ENCODE measurements around the gene LGALS1. TPM values are rescaled to one million over a fixed set of nuclear protein-coding genes. Genes with fewer than 3 reads are reported as not detected.

The LGALS1 gene
- total and polyA plus RNA-seq, 7 experiments from 2014 or later, result 22.9 to 969 (median 30.5) TPM

DNA sequence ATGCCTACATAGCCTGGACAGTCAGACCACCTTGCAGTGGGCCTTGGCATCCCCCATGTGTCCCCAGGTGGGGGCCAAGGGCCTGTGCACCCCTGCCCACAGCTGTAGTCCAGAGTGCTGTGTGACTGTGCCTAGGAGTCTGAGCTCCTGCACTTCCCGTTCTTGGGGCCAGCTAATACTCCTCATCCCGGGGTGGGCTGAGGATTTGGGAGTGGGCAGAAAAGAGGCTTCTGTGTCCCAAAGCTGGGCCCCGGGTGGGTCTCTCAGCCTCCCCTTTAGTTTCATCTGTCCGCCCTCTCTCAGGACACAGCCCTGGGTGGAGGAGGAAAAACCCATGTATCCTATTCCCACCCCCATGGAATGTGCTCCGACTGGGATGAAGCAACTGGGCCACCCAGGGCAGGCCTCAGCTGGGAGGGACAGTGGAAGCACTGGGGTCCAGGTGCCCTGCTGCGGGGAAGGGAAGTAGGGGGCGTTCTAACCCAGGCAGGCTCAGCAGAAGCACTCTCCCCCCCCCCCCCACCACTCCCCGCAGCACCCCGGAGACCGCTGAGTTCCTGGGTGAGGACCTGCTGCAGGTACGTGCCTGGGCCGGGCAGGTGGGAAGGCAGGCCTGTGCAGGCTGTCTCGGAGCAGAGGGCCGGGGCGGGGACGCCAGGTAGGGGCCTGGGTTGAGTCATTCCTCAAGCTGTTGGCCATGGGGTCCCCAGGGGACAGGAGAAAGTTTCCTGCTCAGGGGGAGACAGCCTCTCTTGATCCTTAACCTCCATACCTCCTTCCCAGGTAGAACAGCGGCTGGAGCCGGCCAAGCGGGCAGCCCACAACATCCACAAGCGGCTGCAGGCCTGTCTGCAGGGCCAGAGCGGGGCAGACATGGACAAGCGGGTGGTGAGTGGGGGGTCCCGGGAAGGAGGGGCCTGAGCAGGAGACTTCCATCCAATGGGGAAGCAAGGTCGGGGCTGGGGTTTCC lies 34.6 kb upstream of the LGALS1 start:
- Histone ChIP-seq H3K27ac (ENCODE audit: low read depth, low read length) (peak overlapping the region; percentile 81), H3K27me3 (ENCODE audit: control insufficient read depth in 2 of 2, insufficient read depth in 2 of 2, low read length in 2 of 2) (no peaks in the 10 kb centered on the region), H3K36me3 (ENCODE audit: control insufficient read depth in 2 of 3, insufficient read depth in 3 of 3, low read length in 3 of 3) (peaks cover 14 to 53% (median 29%) of the 10 kb centered on the region in 3 experiments), H3K4me1 (ENCODE audit: control insufficient read depth in 2 of 2, insufficient read depth in 2 of 2, low read length in 2 of 2) (peaks cover 56 to 63% of the 10 kb centered on the region in 2 donors), H3K4me3 (ENCODE audit: low read length) (peak overlapping the region; percentile 71), H3K9me3 (ENCODE audit: control insufficient read depth in 2 of 3, low read length in 3 of 3) (no peaks in the 10 kb centered on the region)
- Mint-ChIP-seq H3K4me1 (peaks cover 21 to 70% (median 54%) of the 10 kb centered on the region in 7 donors), H3K36me3 (peaks cover 0 to 20% (median 8%) of the 10 kb centered on the region in 5 donors), H3K9me3 (no peaks in the 10 kb centered on the region), H3K27ac (peak overlapping the region; percentile 80 to 98 (median 91)), H3K4me3 (peak overlapping the region; percentile 85 to 99 (median 96)), H3K27me3 (no peaks in the 10 kb centered on the region)
- DNase-seq (peak in 2 of 9 donors; percentile 33), ATAC-seq (peak; percentile 14)
- intact Hi-C loops (cut with micrococcal nuclease), result no loop called here
- ChIA-PET CTCF (interaction anchor here (0.6 to 17.3 kb wide), 7 partner anchors 12 to 40 kb away, joined by 3 to 292 read pairs (median 18); partner anchors contain the start of genes GGA1, LGALS1, NOL12 and PDXP), POLR2A (interaction anchor here (0.6 to 10.1 kb wide), 12 partner anchors 9 to 1082 kb away, joined by 3 to 135 read pairs (median 28); partner anchors contain the start of genes GGA1, LGALS1, NOL12 and PDXP)

DNA sequence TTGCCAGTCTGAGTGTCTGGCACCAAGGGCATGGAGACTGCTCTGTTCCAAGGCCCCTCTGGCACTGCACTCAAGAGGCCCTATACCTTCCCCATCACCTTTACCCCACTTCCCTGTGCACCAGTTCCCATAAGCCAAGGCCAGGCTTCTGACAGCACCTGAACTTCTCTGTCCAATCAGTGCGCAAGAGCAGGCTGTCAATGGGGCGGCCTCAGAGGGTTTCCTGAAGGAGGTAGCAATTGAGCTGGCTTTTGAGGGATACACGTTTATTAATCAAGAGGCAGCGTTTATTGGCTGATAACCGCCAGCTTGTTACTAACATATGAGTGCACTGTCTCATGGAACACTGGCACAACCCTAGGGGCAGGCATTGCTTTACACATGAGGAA lies 33.9 kb upstream of the LGALS1 start:
- Histone ChIP-seq H3K36me3 (ENCODE audit: control insufficient read depth in 2 of 3, insufficient read depth in 3 of 3, low read length in 3 of 3) (peaks cover 16 to 59% (median 31%) of the 10 kb centered on the region in 3 experiments), H3K4me1 (ENCODE audit: control insufficient read depth in 2 of 2, insufficient read depth in 2 of 2, low read length in 2 of 2) (peaks cover 52 to 56% of the 10 kb centered on the region in 2 donors), H3K27ac (ENCODE audit: low read depth, low read length) (peak overlapping the region; percentile 81), H3K9me3 (ENCODE audit: control insufficient read depth in 2 of 3, low read length in 3 of 3) (no peaks in the 10 kb centered on the region), H3K4me3 (ENCODE audit: low read length) (peak overlapping the region; percentile 71), H3K27me3 (ENCODE audit: control insufficient read depth in 2 of 2, insufficient read depth in 2 of 2, low read length in 2 of 2) (no peaks in the 10 kb centered on the region)
- Mint-ChIP-seq H3K4me1 (peaks cover 21 to 64% (median 48%) of the 10 kb centered on the region in 7 donors), H3K27me3 (no peaks in the 10 kb centered on the region), H3K36me3 (peaks cover 0 to 22% (median 8%) of the 10 kb centered on the region in 5 donors), H3K4me3 (peak overlapping the region; percentile 42 to 99 (median 94)), H3K27ac (peak overlapping the region in 6 of 9 donors; percentile 21 to 91 (median 70)), H3K9me3 (no peaks in the 10 kb centered on the region)
- ChIA-PET POLR2A (interaction anchor here (0.9 to 10.1 kb wide), 10 partner anchors 10 to 47 kb away, joined by 3 to 135 read pairs (median 28); partner anchors contain the start of genes GGA1, LGALS1, NOL12 and PDXP), CTCF (interaction anchor here (1.1 to 17.3 kb wide), 7 partner anchors 11 to 49 kb away, joined by 6 to 292 read pairs (median 18); partner anchors contain the start of genes GGA1, LGALS1, NOL12 and PDXP)
- ATAC-seq (no peak), DNase-seq (no peak)
- intact Hi-C loops (cut with micrococcal nuclease), result no loop called here

GRCh38 chr22:37643225-37643847 lies 32.1 kb upstream of the LGALS1 start:
- Mint-ChIP-seq H3K36me3 (peaks cover 0 to 26% (median 8%) of the 10 kb centered on the region in 5 donors), H3K4me1 (peaks cover 12 to 47% (median 30%) of the 10 kb centered on the region in 7 donors), H3K4me3 (peak overlapping the region; percentile 29 to 75 (median 55))

GRCh38 chr22:37647317-37647716 lies 28.1 kb upstream of the LGALS1 start:
- Mint-ChIP-seq H3K4me1 (peaks cover 11 to 34% (median 17%) of the 10 kb centered on the region in 7 donors), H3K27me3 (no peaks in the 10 kb centered on the region), H3K9me3 (no peaks in the 10 kb centered on the region), H3K27ac (no peak overlapping the region), H3K36me3 (peaks cover 0 to 29% (median 13%) of the 10 kb centered on the region in 5 donors), H3K4me3 (no peak overlapping the region)
- Histone ChIP-seq H3K4me3 (ENCODE audit: low read length) (no peak overlapping the region), H3K36me3 (ENCODE audit: control insufficient read depth in 2 of 3, insufficient read depth in 3 of 3, low read length in 3 of 3) (peaks cover 41 to 100% (median 50%) of the 10 kb centered on the region in 3 experiments), H3K9me3 (ENCODE audit: control insufficient read depth in 2 of 3, low read length in 3 of 3) (no peaks in the 10 kb centered on the region), H3K27ac (ENCODE audit: low read depth, low read length) (no peak overlapping the region), H3K27me3 (ENCODE audit: control insufficient read depth in 2 of 2, insufficient read depth in 2 of 2, low read length in 2 of 2) (no peaks in the 10 kb centered on the region), H3K4me1 (ENCODE audit: control insufficient read depth in 2 of 2, insufficient read depth in 2 of 2, low read length in 2 of 2) (peaks cover 15% of the 10 kb centered on the region in 2 donors)
- ATAC-seq (no peak), DNase-seq (no peak)
- ChIA-PET CTCF (interaction anchor here (1.2 kb wide), 1 partner anchor 14 kb away, joined by 4 read pairs; no protein-coding TSS in a partner anchor), POLR2A (interaction anchor here (1.0 to 6.1 kb wide), 3 partner anchors 11 to 30 kb away, joined by 3 to 62 read pairs (median 15); partner anchors contain the start of genes LGALS1 and PDXP)
- intact Hi-C loops (cut with micrococcal nuclease), result no loop called here

More at GRCh38 chr22:37643225-37643847, 32.1 kb upstream of the LGALS1 start:
- peak overlapping the region; percentile 51 to 89 (median 74) for H3K27ac Mint-ChIP-seq
- no peaks in the 10 kb centered on the region for H3K9me3 ChIP-seq (ENCODE audit: control insufficient read depth in 2 of 3, low read length in 3 of 3)
- H3K27me3 Mint-ChIP-seq, result no peaks in the 10 kb centered on the region
- peak overlapping the region; percentile 24 for H3K27ac ChIP-seq (ENCODE audit: low read depth, low read length)
- ATAC-seq (peak; percentile 83), DNase-seq (peak; percentile 65 to 90 (median 81))
- H3K36me3 ChIP-seq (ENCODE audit: control insufficient read depth in 2 of 3, insufficient read depth in 3 of 3, low read length in 3 of 3), result peaks cover 29 to 77% (median 34%) of the 10 kb centered on the region in 3 experiments
- no peaks in the 10 kb centered on the region for H3K27me3 ChIP-seq (ENCODE audit: control insufficient read depth in 2 of 2, insufficient read depth in 2 of 2, low read length in 2 of 2)
- H3K4me3 ChIP-seq (ENCODE audit: low read length), result peak overlapping the region; percentile 45
- H3K9me3 Mint-ChIP-seq, result no peaks in the 10 kb centered on the region
- H3K4me1 ChIP-seq (ENCODE audit: control insufficient read depth in 2 of 2, insufficient read depth in 2 of 2, low read length in 2 of 2), result peaks cover 34 to 39% of the 10 kb centered on the region in 2 donors
- intact Hi-C loops (cut with micrococcal nuclease), result loop anchor here (1.0 kb wide), 6 partner anchors 10 to 43 kb away; partner anchors contain the start of genes NOL12 (in 1 of the 2) and PDXP (in 1 of the 2)
- POLR2A ChIA-PET, result interaction anchor here (0.6 to 10.1 kb wide), 13 partner anchors 10 to 43 kb away, joined by 3 to 135 read pairs (median 16); partner anchors contain the start of genes GGA1, LGALS1, NOL12 and PDXP
- CTCF ChIA-PET, result interaction anchor here (0.6 to 17.3 kb wide), 20 partner anchors 9 to 205 kb away, joined by 3 to 292 read pairs (median 6); partner anchors contain the start of genes LGALS1, NOL12 and PDXP

- H3K4me1 Mint-ChIP-seq, result peaks cover 6 to 29% (median 13%) of the 10 kb centered on the region in 7 donors
- Histone ChIP-seq H3K9me3 (ENCODE audit: control insufficient read depth in 2 of 3, low read length in 3 of 3) (no peaks in the 10 kb centered on the region), H3K27me3 (ENCODE audit: control insufficient read depth in 2 of 2, insufficient read depth in 2 of 2, low read length in 2 of 2) (no peaks in the 10 kb centered on the region), H3K4me1 (ENCODE audit: control insufficient read depth in 2 of 2, insufficient read depth in 2 of 2, low read length in 2 of 2) (peaks cover 9 to 10% of the 10 kb centered on the region in 2 donors), H3K27ac (ENCODE audit: low read depth, low read length) (no peak overlapping the region), H3K36me3 (ENCODE audit: control insufficient read depth in 2 of 3, insufficient read depth in 3 of 3, low read length in 3 of 3) (peaks cover 39 to 98% (median 51%) of the 10 kb centered on the region in 3 experiments), H3K4me3 (ENCODE audit: low read length) (no peak overlapping the region)
- ATAC-seq (no peak), DNase-seq (no peak)
- POLR2A ChIA-PET, result interaction anchor here (1.0 to 3.0 kb wide), 2 partner anchors 10 to 20 kb away, joined by 3 to 15 read pairs; partner anchors contain the start of gene PDXP
- no peaks in the 10 kb centered on the region for H3K9me3 Mint-ChIP-seq
- H3K36me3 Mint-ChIP-seq, result peaks cover 0 to 28% (median 13%) of the 10 kb centered on the region in 5 donors
- peak overlapping the region in 2 of 9 donors; percentile 9 to 38 for H3K27ac Mint-ChIP-seq
- no peaks in the 10 kb centered on the region for H3K27me3 Mint-ChIP-seq
- no peak overlapping the region for H3K4me3 Mint-ChIP-seq
- intact Hi-C loops (cut with micrococcal nuclease), result no loop called here
- CTCF ChIA-PET, result interaction anchor here (0.9 to 1.4 kb wide), 3 partner anchors 10 to 13 kb away, joined by 3 to 4 read pairs (median 4); partner anchors contain the start of gene PDXP
These were observed 27.5 kb upstream of the LGALS1 start for GRCh38 chr22:37647928-37648327.

Data from naive thymus-derived CD4-positive, alpha-beta T cell (primary cell).